HG03378 (cell line): ENCODE results near the gene GGT5.
"Not testable (repeated sequence)": the region's sequence is repeated elsewhere in the genome, so short reads cannot be mapped to it uniquely, and the experiment has no call there.

ENCODE experiments used
- ATAC-seq: cut with Tn5 transposase; IDR thresholded peaks from one replicate; pipeline ENCODE4 v1.9.1; 2021; ENCODE audit warnings: mild to moderate bottlenecking, moderate library complexity; ENCODE audit not compliant: unreplicated experiment

The GGT5 gene

DNA sequence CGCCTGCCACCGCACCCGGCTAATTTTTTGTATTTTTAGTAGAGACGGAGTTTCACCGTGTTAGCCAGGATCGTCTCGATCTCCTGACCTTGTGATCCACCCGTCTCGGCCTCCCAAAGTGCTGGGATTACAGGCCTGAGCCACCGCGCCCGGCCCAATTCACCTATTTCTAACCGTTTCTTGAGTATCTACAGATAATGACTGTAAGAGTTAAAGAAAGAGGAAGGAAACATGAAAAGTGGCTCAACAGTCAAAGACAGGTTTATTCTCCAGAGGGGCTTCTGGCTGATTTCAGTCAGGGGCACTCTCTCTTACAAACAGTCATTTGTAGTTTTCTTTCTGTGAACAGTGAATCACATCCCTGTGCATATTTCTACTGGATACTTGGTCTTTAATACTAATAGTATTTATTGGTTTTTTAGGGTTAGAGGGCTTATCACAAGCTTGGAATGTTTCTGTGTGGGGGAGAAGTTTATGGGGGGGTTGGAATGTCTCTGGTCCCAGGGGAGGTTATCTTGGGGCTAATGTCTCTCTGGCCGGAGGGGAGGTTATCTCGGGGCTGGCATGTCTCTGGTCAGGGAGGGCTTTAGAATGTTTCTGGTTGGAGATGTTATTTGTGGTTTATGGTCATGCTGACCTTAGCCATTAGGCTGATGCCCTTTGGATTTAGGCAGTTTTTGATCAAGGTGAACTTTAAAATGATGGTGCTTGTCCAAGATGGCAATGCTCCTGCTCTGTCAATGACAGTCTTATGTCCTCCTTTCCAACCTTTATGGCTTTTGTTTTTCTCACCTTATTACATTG is 38.2 kb downstream of the GGT5 start:
- not testable (repeated sequence) for ATAC-seq

GRCh38 chr22:24205438-24206195 is 39.3 kb downstream of the GGT5 start:
- no peak for ATAC-seq

GRCh38 chr22:24203856-24204255 is 41.0 kb downstream of the GGT5 start:
- ATAC-seq, result not testable (repeated sequence)

DNA sequence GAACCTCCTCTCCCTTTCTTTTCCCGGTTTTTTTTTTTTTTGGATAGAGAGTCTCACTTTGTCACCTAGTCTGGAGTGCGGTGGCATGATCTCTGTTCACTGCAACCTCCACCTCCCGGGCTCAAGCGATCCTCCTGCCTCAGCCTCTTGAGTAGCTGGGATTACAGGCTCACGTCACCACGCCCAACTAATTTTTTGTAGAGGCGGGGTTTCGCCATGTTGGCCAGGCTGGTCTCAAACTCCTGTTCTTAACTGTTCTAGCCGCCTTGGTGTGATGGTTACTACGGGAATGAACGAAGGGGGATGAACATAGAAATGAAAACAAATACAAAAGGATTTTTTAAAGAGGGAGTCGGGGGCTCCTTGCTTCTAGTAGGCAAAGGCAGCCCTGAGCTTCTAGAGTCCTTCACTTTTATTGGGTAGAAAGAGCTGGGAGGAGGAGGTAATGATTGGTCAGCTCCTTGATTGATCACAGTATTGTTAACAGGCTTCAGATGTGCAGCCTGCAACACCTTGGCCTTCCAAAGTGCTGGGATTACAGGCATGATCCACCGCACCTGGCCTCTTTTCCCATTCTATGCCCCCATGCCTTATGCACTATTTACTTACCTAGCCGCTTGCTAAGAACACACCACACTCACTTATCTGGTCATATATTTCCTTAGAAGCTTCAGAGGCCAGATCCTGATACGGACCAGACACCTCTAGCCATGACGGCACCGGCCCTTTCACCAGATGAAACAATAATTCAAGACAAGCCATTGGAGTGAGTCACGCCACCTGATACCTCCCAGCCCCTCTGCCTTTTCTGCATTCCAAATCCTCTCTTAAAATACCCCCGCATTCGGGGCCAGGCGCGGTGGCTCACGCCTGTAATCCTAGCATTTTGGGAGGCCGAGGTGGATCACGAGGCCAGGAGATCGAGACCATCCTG is 42.9 kb downstream of the GGT5 start:
- no peak for ATAC-seq

DNA sequence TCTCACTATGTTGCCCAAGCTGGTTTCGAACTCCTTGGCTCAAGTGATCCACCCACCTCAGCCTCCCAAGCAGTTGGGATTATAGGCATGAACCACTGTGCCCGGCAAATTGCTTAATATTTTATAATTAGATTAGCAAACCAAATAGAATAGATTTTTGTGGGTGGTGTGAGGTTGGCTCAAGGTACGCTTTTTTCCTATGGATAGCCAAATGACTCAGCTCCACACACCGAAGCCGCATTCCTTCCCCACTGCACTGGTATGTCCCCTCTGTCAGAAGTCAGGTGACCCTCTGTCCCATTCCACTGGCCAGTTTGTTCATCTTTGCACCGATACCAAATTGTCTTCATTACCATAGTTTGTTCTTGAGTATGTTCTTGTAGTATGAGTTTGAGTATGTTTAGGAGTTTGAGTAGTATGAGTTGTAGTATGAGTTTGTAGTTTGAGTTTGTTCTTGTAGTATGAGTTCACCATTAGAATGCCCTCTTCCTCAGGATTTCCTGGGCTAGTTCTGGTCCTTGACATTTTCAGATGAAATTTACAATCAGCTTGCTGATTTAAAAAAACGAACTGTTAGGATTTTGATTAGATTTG is 44.2 kb downstream of the GGT5 start:
- no peak for ATAC-seq

DNA sequence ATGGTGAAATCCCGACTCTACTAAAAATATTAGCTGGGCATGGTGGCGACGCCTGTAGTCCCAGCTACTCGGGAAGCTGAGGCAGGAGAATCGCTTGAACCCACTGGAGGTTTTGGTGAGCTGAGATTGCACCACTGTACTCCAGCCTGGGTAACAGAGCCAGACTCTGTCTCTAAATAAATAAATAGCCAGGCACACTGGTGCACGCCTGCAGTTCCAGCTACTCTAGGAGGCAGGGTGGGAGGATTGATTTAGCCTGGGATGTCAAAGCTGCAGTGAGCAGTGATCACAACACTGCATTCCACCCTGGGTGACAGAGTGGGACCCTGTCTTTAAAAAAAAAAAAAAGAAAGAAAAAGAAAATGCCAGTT is 46.2 kb downstream of the GGT5 start:
- no peak for ATAC-seq

GRCh38 chr22:24191893-24192292 is 53.0 kb downstream of the GGT5 start:
- no peak for ATAC-seq

DNA sequence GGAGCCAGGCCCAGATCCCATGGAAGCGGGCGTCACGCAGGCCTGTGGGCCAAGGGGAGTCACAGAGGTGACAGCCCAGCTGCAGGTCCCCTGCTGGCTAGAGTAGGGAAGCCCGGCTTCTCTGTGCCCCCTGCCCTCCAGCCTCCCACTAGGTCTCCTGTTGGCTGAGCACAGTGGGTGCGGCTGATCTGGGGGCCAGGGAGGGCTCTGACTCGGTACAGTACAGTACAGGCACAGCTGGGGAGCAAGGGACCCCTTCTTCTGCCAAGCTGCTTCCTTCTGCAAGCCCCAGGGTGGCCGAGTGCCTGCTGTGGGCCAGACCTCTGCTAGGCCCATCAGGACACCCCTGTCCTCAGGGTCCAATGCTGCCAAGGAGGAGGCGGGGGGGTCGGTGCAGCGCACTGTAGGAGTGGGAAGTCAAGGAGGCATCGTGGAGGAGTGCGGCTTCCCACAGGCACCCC is 53.5 kb downstream of the GGT5 start:
- no peak for ATAC-seq

- ATAC-seq, result no peak
Measured at GRCh38 chr22:24190596-24191208, 54.2 kb downstream of the GGT5 start.

DNA sequence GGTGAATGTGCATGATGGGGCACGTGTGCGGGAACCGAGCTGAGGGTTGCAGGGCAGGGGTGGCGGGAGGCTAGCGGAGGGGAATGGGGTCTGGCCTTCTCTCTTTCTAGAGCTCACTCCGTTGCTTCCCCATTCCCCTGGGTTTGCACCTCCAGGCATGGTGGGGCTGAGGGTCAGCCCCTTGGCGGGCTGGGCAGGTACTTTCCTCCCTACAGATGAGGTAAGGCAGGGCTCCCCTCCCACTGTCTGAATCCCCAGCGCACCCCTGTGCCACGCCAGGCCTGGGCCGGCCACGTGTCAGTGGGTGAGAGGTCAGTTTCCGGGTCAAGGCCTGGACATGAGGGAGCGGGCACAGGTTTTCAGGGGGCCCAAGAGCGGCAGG is 54.7 kb downstream of the GGT5 start:
- no peak for ATAC-seq

GRCh38 chr22:24189249-24190158 is 55.4 kb downstream of the GGT5 start:
- ATAC-seq, result no peak

- no peak for ATAC-seq
Measured at GRCh38 chr22:24188705-24189248, 56.1 kb downstream of the GGT5 start.

- no peak for ATAC-seq
Measured at GRCh38 chr22:24187731-24188644, 56.9 kb downstream of the GGT5 start.

DNA sequence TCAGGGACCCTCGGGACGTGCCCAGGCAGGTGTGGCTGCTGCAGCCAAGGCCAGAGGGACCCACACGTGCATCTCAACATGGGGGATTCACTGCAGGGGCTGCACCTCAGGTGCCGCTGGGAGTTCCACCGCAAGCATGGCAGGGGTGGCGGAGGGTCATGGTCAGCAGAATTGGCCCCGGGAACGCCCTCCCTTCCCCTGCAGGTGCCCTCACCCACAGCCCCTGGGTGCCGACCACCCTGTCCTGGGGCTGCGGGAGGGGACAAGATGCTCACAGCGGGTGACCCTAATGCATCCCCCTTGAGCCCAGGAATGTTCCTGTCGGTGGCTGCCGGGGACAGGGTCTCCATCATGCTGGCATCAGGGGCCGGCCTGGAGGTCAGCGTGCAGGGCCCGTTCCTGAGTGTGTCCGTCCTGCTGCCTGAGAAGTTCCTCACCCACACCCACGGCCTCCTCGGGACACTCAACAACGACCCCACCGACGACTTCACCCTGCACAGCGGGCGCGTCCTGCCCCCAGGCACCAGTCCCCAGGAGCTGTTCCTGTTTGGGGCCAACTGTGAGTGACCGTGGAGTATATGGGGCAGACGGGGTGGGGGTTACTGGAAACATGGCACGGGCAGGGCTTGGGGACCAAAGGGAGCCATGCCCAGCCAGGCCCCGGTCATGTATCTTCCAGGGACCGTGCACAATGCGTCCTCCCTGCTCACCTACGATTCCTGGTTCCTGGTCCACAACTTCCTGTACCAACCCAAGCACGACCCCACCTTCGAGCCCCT is 57.8 kb downstream of the GGT5 start:
- no peak for ATAC-seq

DNA sequence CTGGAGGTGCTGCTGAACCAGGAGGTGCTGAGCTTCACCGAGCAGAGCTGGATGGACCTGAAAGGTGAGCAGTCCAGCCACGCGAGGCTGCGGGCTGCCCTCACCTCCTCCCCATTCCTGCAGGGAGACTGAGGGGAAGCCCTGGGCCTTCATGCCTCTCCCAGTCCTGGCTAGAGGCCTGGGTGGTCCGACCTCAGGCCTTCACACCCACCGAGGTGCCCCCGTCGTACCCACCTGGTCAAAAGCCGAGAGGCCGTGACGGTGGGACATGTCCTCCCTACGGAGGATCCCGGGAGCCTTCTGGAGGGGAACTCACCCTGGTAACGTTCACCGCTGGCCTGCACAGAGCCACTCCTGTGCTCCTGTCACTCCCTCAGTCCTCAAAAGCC is 58.5 kb downstream of the GGT5 start:
- ATAC-seq, result no peak

- no peak for ATAC-seq
Measured at GRCh38 chr22:24185501-24186351, 59.2 kb downstream of the GGT5 start.
